NCI-H1417 treated with DMSO at 0.1 percent for 48 hours (cell line): Measurements from ENCODE around the gene HGF.
"Not testable (repeated sequence)": the region's sequence is repeated elsewhere in the genome, so short reads cannot be mapped to it uniquely, and the experiment has no call there.

Experiments
- DNase-seq: peaks from one replicate; lab custom pipeline; 2025; lab: John Stamatoyannopoulos, UW

The HGF gene

DNA sequence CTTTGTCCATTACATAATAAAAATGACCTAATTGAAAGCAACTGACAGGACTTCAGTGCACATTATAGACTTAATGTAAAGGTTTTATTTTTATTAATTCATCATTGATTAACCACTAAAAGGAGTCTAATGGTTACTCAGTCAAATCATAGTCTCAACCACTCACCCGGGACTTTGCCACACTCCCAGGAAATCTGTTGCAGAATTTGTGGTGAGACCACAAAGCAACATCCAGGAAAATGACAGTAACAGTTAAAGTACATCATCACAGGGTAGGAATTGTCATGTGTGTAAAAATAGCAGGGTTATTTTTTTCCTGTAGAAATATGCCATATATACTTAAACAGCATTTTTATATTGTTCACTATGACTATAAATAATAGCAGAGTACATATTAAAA lies 6.3 kb upstream of the HGF start:
- no peak for DNase-seq

DNA sequence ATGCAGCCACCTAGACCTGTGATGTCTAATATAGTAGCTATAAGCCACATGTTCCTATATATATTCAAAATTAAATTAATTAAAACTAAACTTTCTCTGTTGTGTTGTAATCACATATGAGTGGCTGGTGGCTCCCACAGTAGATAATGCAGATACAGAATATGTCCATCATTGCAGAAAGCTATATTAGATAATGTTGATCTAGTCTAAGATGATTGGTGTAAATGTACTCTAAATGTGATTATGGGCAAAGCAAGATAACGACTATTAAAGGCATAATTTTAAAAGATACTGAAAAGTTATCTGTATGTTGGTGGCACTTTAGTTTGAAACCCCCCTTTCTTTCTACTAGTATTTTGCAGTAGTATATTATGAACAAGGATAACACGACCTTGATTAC lies 5.7 kb upstream of the HGF start:
- no peak for DNase-seq

GRCh38 chr7:81774551-81774950 lies 4.7 kb upstream of the HGF start:
- no peak for DNase-seq

DNA sequence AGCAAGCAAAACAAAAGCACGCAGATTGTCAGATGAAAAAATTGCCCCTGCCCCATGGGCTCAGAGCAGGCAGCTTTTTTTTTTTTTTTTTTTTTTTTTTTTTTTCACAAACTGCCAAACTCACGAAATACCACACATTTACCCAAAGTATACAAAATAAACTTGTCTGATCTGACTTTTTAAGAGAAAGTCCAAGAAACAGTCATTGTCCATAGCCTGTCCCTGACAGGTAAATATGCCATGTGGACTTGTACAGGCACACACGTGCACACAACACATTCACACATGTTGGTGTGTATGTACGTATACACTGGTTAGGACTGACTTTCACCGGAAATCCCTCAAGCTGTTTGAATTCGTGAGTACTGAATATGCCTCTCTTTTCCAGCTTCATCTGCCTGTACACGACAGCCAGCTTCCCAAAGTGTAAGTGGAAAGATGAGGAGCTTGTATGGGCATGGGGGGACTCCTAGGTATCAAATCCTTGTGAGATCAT lies 929 bp upstream of the HGF start:
- no peak for DNase-seq

DNA sequence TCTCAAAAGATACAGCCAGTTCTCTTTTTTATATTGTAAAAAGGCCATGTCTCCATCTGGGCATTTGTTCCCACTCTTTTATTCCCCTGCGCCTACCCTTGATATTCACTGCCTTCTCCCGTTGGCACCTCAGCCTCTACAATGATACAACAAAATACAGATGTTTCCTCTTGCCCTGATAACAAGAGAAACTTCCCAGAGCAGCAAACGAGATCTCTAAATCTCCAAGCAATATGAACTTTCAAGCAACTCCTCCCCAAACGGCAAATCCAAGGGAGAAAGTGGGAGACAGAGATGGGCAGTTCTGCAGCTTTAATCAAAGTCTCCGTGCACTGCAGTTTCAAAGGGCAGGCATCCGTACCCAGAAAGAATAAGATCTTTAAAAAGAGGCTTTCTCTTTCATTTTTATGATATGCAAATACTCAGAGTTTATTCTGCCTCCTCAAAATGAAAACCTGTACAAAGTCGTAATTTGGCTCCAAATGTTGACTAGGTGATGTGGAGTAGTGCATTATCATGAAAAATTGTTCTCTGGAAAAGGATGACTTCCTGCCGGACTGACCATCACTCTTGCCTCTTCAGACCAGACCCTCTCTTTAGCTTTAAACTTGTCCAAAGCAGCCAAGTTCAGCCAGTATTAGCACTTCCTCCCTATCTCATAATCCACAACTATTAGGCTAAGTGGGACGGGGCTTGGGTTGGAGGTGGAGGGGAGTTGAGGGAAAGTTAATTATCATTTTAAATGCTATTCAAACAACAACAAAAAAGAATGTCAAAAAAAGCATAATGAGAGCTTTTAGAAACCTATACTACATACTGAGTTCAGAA lies 682 bp downstream of the HGF start:
- DNase-seq = no peak

- DNase-seq = no peak
Observed at GRCh38 chr7:81767926-81768325, 1.9 kb downstream of the HGF start.

- no peak for DNase-seq
Observed at GRCh38 chr7:81761821-81762220, 8.0 kb downstream of the HGF start.

- no peak for DNase-seq
Observed at GRCh38 chr7:81761031-81761430, 8.8 kb downstream of the HGF start.

GRCh38 chr7:81754918-81755696 lies 14.7 kb downstream of the HGF start:
- no peak for DNase-seq

DNA sequence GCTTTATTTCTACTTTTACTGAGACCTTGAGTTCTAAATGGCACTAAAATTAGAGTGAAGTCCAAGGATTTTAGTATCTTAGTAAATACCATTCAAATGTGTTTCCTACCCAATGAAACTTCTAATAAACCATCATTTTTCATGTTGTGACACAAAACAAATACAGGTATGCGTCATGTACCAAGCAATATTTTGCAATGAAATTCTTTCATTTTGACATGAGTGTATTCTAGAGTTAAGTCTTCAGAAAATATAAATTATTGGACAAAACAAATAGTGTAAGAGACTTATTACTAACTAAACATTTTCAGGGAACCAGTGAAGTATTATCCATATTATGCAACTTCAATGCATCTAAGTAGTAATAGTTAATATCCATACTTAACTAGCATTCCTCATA lies 16.5 kb downstream of the HGF start:
- no peak for DNase-seq

DNA sequence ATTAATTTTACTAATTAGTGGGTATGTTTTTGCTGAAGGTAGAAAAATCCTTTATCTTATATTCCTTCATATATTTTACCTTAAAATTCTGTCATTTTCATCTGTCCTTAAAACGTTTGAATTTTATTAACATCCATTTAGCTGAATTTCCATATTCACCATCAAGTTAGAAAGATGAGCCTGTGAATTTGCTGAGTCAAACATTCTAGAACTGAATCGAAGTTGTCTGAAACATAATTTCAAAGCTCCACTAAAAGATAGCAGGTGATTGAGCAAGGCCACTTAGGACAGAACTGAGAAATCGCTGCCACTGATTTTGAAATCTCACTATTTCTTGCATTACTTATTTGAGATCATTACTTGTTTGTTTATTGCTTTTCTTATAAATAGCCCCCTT lies 17.5 kb downstream of the HGF start:
- no peak for DNase-seq

DNA sequence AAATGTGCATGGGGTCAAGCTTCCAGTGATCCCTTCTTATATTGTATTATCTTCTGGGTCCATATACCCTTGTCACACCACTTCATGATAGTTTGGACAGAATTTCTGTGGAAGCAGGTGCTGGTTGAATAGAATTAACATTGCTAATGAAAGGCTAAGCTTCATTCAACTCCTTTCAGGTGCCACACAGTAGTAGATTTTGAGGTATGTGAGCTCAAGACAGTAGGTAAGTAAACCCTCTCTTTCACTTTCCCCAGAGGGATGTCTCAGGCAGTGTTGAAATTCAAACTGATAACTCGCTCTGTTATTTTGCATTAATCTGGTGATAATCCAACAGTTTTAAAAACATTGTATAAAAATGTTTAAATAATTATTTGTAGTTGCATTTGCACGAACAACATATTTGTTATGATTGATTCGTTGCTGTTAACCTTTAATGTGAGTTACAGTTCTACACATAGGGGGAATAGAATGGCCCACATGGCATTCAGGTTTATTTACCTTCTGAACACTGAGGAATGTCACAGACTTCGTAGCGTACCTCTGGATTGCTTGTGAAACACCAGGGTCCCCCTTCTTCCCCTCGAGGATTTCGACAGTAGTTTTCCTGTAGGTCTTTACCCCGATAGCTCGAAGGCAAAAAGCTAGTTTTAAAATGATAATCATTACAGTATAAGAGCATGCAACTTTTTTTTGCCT lies 18.1 kb downstream of the HGF start:
- DNase-seq = no peak

GRCh38 chr7:81745637-81746036 lies 24.2 kb downstream of the HGF start:
- DNase-seq = no peak

DNA sequence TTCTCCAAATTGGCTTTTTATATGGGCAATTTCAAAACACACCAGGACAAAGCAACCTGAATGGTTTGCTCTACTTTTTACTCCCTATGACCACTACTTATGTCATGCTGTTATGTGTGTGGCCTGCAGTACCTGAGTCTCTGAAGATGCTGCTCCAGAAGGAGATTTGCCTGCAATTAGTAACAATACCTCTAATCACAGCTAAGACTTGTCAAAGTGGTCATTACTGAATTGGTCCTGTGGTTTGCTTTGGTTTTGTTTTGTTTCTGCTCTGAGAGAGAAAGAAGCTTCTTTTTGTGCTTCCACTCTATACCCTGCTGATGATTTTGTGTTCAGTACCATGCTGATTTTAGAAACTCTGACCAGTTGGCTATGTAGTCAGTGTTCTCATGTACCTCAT lies 25.5 kb downstream of the HGF start:
- no peak for DNase-seq

DNA sequence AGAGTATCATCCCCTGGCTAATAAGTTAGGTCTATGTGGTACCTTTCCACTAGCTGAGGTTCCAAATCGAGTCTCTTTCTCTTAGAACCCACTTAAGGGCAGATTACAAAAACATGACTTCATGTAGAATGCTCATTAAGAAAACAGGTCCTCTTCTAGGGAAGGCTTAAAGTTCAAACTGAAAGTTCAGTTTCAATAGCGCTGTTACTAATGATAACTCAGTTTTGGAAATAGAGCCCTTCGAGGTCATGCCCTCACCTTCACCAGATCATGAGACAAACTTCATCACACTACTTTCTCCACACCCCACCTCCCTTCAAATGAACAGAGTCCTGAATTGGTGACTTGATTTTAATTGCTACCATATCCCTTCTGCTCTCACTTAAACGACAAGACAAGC lies 26.2 kb downstream of the HGF start:
- no peak for DNase-seq

DNA sequence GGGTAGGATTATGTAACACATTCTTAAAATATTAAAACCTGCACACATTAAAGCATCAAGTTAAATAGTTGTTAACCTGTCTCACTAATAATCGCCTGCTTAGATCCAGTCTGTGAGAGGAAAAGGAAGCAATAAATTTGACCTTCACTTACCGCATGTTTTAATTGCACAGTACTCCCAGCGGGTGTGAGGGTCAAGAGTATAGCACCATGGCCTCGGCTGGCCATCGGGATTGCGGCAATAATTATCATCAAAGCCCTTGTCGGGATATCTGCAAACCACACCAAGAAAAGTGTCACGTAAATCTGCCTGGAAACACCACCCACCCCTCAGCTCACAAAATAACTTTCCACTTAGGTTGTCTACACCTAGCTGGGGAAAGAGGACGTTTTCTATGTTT lies 26.6 kb downstream of the HGF start:
- DNase-seq = no peak

GRCh38 chr7:81740403-81740802 lies 29.4 kb downstream of the HGF start:
- no peak for DNase-seq

- no peak for DNase-seq
Observed at GRCh38 chr7:81736091-81736490, 33.8 kb downstream of the HGF start.

DNA sequence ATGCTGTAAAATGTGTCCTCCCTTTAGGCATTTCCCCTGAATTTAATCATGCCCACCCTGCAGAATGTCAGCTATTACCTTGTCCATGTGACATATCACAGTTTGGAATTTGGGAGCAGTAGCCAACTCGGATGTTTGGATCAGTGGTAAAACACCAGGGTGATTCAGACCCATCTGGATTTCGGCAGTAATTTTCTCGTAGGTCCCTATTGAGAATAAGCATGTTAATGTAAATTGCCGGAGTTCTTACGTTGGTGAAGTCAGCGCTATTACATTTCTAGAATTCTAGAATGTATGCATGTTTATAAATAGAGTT lies 44.1 kb downstream of the HGF start:
- no peak for DNase-seq

GRCh38 chr7:81725003-81725811 lies 44.6 kb downstream of the HGF start:
- no peak for DNase-seq

DNA sequence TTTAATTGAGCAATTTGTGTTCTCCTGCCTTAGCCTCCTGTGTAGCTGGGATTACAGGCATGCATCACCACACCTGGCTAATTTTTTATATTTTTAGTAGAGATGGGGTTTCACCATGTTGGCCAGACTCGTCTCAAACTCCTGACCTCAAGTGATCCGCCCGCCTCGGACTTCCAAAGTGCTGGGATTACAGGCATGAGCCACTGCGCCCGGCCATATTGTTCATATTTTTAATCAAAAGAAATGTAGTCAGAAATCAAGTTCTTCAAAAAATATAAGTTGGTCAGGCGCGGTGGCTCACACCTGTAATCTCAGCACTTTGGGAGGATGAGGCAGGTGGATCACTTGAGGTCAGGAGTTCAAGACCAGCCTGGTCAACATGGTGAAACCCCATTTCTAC lies 47.6 kb downstream of the HGF start:
- not testable (repeated sequence) for DNase-seq

DNA sequence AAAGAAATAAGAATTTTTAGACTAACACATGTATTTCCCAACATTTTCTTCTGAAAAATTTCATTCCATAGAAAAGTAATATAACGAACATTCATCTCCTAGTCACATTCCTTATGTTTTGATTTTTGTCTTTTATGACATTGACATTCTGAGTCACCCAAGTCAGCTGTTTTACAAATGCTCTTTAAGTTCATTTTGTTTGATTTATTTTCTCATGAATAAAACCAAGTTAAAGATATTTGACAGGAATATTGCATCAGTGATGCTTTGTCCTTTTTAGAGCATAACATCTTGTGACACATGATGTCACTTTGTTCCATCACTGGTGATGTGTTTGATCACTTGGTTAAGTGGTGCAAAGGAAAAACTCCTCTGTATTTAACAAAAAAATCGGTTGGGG lies 48.4 kb downstream of the HGF start:
- DNase-seq = no peak
